DMS53 treated with DMSO at 0.1 percent for 48 hours (cell line): ENCODE results near the gene CHST15.
"Not testable (repeated sequence)": the region's sequence is repeated elsewhere in the genome, so short reads cannot be mapped to it uniquely, and the experiment has no call there.

Experiments
- DNase-seq: peaks from one replicate; lab custom pipeline; 2025; ENCODE audit not compliant: unreplicated experiment; lab: John Stamatoyannopoulos, UW

Gene CHST15

DNA sequence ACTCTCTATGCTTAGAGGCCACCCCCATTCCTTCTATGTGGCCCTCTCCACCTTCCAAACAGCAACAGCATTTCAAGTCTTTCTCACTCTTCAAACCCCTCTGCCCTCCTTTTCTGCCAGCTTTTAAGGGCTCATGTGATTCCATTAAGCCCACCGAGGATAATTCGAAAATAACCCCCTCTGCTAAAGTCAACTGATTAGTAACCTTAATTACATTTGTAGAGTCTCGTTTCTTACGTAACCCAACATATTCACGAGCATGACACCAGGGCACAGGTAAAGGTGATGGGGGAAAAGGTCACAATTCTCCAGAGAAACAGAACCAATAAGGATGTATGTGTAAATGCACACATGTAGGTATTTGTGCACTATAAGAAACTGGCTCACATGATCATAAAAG is 6.7 kb upstream of the CHST15 start:
- DNase-seq, result no peak

DNA sequence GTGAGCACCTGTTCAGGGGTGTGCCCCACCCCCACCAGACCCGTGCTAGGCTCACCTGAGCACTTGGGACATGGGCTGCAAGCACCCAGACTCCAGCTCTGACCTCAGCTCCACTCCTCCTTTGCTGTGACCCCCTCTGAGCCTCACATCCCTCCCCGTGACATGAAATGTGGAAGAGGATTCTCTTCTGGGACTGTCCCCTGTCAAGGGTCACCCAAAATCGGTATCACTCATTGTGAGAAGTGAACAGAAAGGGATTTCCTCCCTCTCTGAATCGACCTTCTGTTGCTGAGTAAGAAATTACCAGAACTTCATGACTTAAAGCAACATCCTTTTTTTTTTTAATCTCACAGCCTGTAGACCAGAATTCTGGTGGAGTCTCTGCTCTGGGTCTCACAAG is 6.2 kb upstream of the CHST15 start:
- no peak for DNase-seq

DNA sequence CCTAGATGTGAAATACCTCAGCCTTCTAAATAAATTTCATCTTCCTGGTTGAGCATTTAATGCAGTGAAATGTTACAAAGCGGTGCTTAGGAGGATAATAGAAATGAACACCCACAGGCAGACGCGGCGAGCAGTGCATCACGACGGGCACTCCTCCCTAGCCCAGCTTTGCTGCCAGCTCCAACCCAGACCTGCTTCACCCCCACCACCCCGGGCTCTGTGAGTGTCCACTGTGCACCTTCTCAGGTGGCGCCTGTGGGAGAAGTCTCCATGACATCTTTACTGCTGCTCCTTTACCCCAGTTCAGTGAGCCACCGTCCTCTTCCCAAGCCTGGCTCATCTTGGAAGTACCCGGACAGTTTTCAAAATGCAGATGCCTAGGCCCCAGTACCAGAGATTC is 5.2 kb upstream of the CHST15 start:
- DNase-seq, result no peak

DNA sequence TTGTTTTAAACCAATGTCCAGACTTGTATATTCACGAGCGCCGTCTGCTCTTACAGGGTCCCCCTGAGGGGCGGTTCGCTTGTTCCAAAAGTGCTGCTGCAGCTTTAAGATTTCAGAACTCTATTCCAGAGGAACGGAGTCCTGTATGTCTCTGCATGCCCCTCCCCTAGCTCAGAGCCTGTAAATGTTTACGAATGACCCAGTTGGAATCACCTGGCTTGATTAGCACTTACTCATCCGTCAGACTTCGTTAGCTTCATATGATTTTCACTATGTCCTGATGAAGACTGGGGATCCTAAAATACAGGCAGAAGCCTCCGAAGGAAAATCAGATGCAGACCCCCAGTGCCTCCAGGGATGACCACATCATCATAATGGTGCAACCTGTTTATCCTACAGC is 4.5 kb upstream of the CHST15 start:
- DNase-seq, result no peak

DNA sequence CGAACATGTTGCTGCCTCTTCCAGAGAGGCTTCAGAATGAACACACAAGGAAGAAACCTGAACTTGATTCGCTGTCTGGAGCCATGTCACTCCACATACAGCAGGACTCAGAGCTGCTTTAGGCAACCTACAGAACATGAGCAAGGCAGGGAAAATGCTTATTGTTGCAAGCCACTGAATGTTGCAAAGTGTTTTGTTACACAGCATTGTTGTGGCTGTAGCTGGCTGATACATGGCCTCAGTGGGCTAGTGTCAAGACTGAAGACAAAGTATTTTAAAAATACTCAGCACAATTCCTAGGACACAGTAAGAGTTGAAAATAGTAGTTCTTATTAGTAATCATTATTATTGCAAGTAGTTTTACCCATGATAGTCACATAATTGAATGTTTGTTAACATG is 3.1 kb upstream of the CHST15 start:
- no peak for DNase-seq

DNA sequence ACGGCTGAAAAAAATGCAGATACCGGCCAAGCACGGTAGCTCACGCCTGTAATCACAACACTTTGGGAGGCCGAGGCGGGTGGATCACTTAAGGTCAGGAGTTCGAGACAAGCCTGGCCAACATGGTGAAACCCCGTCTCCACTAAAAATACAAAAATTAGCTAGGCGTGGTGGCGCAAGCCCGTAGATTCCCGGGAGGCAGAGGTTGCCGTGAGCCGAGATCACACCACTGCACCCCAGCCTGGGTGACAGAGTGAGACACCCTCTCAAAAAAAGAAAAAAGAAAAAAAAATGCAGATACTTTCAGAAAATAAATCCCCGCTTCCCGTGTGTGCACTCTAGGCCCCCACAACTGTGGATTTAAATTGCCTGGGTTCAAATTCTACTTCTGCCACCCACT is 2.4 kb upstream of the CHST15 start:
- DNase-seq, result not testable (repeated sequence)

DNA sequence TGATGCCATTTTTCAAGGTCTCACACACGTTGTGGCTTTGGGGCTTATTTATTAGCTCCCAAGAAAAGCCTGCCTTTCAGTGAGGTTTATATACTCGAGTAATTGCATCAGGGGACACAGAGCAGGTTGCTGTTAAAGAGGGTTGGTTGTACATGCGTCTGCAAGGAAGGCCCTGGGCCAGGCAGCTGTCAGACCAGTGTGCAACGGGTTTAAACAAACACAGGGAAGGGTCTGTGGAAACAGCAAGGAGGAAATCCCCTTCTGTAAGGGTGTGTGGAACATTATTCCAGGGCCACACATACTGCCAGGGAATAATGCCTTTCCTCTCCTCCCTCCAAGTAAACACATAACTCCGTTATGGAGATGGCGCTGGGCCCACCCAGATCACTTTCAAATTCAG is 1.7 kb upstream of the CHST15 start:
- DNase-seq, result no peak

DNA sequence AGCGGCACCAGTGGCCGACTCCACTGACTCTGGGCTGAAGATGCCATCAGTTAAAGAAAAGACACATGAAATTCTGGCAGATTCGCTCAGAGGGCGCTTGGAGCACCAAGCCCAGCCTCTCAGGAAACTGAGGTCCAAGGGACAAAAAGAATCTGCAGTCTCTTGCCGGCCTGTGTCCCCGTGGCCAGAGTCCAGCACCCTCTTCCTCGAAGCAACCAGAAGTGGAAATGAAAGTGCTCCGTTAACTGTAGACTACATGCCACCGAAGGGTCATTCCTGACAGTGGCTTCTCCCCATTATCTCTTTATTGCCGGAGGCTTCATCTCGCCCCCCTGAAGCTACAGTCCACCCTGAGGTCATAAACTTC is 1.0 kb upstream of the CHST15 start:
- no peak for DNase-seq

DNA sequence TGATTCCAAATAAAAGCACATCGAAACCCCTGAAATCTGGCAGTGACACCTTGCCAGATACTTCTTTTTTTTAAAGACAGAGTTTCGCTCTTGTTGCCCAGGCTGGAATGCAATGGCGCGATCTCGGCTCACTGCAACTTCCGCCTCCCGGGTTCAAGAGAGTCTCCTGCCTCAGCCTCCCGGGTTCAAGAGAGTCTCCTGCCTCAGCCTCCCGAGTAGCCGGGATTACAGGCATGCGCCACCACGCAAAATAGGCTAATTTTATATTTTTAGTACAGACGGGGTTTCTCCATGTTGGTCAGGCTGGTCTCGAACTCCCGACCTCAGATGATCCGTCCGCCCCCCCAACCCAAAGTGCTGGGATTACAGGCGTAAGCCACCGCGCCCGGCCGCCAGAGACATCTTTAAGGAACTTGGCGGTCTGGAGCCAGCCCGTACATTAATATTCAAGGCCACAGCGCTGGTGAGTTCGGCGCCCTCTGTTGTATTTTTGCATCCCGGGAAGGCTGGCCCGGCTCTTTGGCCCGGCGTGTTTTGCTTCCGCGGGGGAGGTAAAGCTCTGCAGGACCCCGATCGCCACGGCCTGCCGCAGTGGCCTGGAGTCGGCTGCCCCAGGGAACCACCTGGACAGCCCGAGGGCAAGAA is 498 bp upstream of the CHST15 start:
- not testable (repeated sequence) for DNase-seq

DNA sequence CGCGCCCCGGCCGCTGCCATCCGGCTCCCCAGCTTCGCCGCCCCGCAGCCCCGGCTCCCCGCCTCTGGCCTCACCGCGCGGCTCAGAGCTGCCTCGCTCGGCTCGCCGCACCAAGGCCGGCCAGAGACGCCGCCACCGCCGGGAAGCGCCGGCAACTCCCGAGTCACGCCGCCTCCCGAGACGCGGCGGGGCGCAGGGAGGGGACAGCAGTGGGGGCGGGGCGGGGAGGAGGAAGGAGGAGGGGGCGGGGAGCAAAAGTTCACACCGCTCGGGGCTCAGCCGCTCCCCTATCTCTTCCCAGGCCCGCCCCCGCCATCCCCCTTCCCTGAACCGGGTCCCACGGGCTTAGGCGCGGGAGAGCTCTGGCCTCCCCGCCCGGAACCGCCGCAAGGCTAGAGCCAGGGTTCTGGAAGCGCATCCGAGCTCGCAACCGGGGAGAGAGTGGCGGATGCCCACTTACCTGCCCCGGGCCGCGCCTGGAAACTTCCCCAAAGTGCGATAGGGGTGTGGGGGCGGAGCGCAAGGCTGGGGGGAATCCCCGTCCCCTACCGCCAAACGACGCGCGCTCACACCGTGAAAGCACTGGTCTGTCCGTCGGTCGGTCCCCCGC is 1.0 kb downstream of the CHST15 start:
- DNase-seq, result no peak

DNA sequence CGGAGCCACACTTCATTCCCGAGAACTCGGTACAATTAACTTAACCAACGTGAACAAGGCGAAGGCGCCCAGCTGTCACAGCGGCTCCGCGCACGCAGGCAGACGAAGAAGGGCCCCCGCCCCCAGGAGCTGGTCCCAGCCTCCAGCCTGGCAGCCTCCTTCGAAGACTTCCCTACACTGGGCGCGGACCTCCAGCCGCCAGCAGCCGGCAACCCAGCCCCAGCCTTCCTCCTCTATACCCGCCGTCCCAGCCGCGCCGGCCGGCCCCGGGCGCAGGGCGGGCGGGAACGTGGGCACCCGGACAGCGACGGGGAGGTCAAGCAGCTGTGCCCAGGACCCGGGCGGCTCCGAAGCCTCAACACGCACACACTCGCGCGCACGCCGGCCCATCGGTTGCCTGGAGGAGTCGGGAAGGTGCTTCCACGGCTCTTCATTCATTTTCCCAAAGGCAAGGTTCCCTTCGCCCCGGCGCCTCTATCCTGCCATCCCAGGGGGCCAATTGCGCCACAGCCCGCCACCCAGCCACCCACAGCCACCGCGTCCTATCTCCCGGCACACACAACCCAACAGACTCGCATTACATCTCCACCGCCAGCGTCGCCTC is 1.6 kb downstream of the CHST15 start:
- no peak for DNase-seq

DNA sequence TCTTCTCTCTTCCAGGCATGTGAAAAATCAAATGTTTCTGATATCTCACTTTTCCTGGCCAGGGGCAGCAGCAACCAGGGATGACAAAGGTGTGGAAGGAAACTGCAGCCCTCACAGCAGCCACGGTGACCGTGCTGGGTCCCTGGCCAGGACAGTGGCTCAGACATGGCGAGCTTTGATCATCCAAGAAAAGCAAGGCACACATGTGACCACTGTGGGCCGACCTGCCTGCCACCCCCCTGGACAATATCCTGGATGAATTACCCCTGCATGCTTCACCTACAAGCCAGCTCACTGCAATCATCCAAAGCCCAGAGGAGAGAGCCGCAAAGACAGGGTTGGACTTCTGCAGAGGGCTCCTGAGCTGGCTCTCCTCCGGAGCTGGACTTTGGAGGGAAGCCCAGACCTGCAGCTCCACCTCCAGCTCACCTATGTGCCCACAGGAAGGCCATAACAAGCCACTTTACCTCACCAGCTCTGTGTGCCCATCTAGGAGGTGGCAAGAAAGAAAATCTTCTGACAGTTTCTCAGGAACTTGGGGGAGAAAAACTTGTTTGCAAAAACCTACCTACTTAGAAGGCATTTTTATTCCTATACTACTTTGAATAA is 2.7 kb downstream of the CHST15 start:
- no peak for DNase-seq

DNA sequence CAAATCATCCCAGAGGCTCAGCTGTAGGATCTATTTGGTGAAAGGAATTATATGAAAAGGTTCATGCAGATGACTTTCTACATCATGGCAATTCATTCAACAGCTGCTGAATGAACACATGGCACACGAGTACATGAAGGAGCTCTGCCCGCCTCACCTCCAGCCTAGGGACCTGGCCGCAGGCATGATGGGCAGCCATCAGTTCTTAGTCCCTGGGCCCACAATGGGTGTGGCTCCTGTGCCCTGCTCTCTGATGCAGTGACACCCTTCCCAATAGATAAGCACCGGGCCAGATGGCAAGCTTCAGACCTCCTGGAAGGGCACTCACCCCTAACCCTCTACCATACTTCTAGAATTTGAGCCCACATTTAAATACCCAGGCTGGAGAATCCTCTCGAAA is 3.5 kb downstream of the CHST15 start:
- DNase-seq, result no peak

DNA sequence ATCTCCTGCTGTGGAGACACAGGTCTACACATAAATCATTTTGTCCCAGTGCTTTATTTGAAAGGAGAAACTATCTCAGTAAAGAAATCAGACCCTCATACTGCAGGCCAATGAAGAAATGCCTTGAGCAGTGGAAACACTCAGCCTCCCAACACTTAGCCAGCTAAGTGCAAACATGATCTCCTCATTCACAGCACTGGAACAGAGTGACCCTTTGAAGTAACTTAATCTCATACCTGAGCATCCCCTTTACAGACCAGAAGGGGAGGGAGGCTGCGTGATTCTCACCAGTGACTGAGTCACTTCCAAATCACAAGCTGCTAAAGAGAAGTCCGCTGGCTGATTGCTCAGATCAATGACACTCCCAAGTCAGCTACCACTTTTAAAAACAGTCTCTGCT is 4.5 kb downstream of the CHST15 start:
- DNase-seq, result no peak

DNA sequence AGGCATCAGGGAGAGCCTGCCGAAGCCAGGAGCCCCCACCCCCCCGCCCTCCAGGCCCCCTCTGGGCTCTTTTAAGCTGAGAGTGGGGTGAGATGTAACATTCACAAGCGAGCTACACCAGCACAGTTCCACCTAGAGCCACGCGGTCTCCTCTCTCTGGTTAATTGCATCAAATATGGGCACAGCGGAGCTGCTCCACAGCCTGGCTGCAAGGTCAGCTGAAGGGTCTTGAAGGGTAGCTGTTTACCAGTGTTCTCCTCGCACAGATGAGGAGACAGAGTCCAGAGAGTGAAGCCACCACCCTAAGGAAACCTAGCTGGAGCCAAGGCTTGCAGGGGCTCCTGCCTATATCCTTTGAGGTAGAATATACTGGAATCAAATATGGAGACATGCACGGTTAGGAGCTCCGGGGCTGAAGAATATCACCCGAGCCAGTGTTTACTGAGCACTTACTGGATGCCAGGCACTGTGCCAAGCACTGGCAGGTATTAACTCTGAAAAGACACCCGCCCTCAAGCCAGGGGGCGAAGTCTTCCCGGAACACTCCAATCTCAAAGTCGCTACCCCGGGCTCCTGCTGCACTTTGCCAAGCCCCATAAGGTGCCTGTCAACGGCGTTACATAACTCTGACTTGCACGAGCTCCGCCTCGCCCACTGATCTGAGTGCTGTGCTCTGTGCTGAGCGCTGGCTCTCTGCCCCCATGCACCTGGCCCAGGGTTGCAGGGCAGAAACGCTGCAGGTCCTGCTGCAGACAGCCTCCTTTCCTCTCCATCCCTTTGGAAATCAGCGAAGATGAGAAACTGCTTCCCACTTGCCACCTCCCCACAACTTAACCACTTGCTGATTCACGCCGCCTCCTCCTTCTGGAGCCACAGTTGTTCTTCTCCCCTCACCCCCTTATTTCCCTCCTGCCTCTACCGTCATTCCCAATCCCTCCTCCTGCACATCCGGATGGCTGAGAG is 5.4 kb downstream of the CHST15 start:
- DNase-seq, result no peak

DNA sequence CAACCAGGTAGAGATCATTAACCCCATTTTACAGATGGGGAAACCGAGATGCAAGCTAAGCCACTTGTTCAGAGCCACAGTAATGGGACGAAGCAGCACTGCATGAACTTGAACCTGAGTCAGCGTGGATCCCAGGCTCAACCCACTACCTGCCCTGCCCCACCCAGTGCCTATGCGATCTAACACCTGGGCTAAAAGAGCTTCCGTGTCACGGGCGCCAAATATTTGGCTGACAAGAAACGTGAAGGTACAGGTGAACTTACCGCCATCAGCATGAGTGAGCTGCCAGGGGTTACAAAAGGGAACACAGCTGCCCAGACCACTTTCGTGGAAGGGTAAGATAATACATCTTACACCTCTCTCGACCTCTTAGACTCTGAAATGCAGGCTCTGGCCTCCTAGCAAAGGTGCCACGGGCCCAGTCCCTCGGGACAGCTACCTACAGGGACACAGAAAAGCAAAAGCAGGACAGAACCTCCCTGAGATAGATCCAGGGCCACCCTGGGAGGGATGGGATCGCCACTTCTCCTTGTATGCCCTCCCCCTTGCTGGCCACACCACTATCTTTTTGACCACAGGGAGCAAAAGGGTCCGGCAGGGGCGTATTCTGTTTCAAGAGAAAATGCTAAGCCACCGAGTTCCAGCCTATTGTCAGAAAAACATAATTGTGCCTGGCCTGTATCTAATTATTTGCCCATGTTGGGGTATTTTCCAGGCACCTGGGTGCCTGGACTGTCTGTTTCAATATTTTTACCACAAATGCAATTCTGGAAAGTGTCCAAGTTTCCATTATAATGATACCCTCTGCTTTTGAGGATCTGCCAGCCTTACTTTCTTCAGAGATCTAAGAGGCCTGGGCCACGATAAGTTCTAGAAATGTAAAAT is 6.4 kb downstream of the CHST15 start:
- DNase-seq, result no peak

DNA sequence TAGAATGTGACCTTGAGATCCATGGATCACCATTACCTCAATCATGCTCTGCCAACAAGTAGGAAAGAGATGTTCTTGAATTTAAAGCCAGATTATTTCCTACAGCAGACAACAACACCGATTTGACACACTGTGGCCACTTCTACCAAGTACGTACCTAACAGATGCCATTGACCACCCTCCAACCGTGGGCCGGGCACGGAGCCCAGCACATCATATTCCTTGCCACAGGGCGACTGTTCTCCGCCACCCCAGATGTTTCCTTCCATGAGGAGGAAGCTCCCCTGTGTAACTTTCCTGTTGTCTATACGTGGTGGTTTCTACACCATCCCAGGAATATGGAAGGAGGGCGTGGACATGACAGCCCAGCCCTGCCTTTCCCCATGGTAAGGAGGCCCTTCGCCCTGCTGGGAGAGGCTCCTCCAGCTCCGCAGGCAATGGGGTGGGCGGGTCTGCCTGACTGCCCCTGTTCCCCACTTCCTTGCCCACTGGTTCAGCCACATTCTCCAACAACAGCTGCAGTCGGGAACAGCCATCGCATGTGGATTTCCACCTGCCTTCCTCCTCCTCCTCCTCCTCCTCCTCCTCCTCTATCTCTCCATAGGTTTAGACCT is 7.2 kb downstream of the CHST15 start:
- no peak for DNase-seq

DNA sequence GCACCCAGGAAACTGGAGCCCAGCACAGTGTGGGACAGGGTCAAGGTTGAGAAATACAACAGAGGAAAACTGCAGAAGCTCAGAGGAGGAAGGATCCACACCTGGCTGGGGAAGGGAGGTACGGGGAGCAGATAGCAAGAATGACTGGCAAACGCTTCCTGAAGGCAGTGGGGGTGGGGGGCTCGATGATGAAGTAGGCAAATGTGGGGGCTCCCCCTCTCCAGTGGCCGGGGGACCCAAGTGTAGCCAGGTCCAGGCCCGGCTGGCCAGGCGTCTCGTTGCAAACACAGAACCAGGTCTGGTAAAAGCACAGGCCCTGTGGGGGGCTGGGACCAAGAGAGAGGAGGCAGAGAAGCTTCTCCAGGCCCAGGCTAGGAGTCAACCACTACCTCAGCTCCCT is 7.7 kb downstream of the CHST15 start:
- no peak for DNase-seq

DNA sequence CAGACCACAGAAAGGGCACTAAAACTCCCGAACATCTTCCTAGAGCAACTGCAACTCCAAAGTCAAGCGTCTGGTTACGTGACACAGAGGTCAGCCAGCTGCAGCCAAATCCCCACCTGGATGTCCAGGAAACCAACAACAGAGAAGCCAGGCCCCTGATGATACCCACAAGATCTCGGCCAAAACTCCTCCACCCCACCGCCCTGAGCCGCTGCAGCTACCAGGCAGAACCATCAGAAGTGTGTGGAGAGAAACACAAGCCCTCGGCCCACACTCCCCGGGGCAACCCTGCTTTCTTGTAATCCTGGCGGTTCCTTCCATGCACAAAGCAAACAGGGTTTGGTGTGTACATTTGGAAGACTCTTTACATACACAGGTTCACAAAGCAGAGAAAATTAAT is 8.7 kb downstream of the CHST15 start:
- DNase-seq, result no peak
